Upper lobe of left lung (tissue), 4 donors: ENCODE results near the gene KLHDC3.

Source experiments
- POLR2A ChIP-seq, 4 donors: fragments of 450-650 bp; IDR thresholded peaks; one replicate each; pipeline ENCODE4 v1.5.1; 2016 to 2017; ENCODE audit warnings: antibody characterized with exemption in 4 of 4, mild to moderate bottlenecking in 2 of 4
- POLR2AphosphoS5 ChIP-seq, 2 donors: sonication (generic); formaldehyde crosslinking; IDR thresholded peaks; one replicate each; pipeline ENCODE4 v1.5.1; 2017; ENCODE audit warnings: antibody characterized with exemption in 2 of 2
- TF ChIP-seq, protein P1 (sequence below), 6 experiments: fragments of 450-650 bp in 4 of 6; fragments of 200-600 bp in 2 of 6; sonication (generic) in 2 of 6; IDR thresholded peaks; one replicate each; pipeline ENCODE4 v1.5.1; 2016 to 2019; ENCODE audit warnings: antibody characterized with exemption in 6 of 6

DNA sequence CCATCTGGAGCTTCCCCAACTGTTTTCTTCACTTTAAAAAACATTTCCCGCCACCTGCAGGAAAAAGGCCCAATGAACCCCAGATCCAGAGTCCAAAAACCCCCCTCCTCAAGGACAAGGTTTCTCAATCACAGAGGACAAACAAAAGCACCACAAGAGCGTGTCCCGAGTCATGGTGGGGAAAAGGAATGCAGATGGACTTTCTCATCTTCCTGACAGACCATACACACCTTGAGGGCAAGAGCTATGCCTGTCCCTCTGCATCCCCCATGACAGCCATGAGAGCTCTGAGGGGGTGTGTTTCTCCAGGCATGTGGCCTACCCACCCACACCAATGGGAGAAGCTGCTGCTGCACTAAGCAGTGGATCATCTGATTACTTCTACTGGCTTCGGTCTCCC lies 44.1 kb upstream of the KLHDC3 start:
- TF ChIP-seq, protein P1, sequence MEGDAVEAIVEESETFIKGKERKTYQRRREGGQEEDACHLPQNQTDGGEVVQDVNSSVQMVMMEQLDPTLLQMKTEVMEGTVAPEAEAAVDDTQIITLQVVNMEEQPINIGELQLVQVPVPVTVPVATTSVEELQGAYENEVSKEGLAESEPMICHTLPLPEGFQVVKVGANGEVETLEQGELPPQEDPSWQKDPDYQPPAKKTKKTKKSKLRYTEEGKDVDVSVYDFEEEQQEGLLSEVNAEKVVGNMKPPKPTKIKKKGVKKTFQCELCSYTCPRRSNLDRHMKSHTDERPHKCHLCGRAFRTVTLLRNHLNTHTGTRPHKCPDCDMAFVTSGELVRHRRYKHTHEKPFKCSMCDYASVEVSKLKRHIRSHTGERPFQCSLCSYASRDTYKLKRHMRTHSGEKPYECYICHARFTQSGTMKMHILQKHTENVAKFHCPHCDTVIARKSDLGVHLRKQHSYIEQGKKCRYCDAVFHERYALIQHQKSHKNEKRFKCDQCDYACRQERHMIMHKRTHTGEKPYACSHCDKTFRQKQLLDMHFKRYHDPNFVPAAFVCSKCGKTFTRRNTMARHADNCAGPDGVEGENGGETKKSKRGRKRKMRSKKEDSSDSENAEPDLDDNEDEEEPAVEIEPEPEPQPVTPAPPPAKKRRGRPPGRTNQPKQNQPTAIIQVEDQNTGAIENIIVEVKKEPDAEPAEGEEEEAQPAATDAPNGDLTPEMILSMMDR (IDR thresholded peaks at IDR 0.05), result no peak
- no peak for TF ChIP-seq POLR2A (IDR thresholded peaks at IDR 0.05)
- no peak for TF ChIP-seq POLR2AphosphoS5 (IDR thresholded peaks at IDR 0.05)
